Measurements from ENCODE around the gene CHRNE.
"Not testable (repeated sequence)": the region's sequence is repeated elsewhere in the genome, so short reads cannot be mapped to it uniquely, and the experiment has no call there.

The CHRNE gene

GRCh38 chr17:4933646-4934045, 30.7 kb upstream of the CHRNE start:
- Histone ChIP-seq H3K27ac (no peak overlapping the region), H3K9me3 (ENCODE audit: control insufficient read depth, low read length) (no peaks in the 10 kb centered on the region)

GRCh38 chr17:4932756-4933155, 29.9 kb upstream of the CHRNE start:
- H3K9me3 ChIP-seq (ENCODE audit: control insufficient read depth, low read length): no peaks in the 10 kb centered on the region
- no peaks in the 10 kb centered on the region for H3K4me1 ChIP-seq
- H2AFZ ChIP-seq: no peak overlapping the region
- H3K9ac ChIP-seq: no peak overlapping the region
- TF ChIP-seq CTCF (IDR thresholded peaks at IDR 0.05): no peak
- H3K4me3 ChIP-seq (ENCODE audit: low read depth, low read length): no peak overlapping the region
- H3K79me2 ChIP-seq: no peaks in the 10 kb centered on the region
- no peak overlapping the region for H3K27ac ChIP-seq
- H3K27me3 ChIP-seq (ENCODE audit: control insufficient read depth, insufficient read depth, low read length): no peaks in the 10 kb centered on the region
- H3K4me2 ChIP-seq (ENCODE audit: low read length): no peak overlapping the region
- no peaks in the 10 kb centered on the region for H3K36me3 ChIP-seq (ENCODE audit: control insufficient read depth, insufficient read depth, low read length)

More at GRCh38 chr17:4933646-4934045, 30.7 kb upstream of the CHRNE start:
- H3K79me2 ChIP-seq: peaks cover 4% of the 10 kb centered on the region
- no peak overlapping the region for H3K9ac ChIP-seq
- no peak for TF ChIP-seq CTCF (IDR thresholded peaks at IDR 0.05)
- no peak overlapping the region for H2AFZ ChIP-seq
- H3K4me3 ChIP-seq (ENCODE audit: low read depth, low read length): no peak overlapping the region
- H3K4me1 ChIP-seq: peaks cover 6% of the 10 kb centered on the region
- H3K36me3 ChIP-seq (ENCODE audit: control insufficient read depth, insufficient read depth, low read length): no peaks in the 10 kb centered on the region
- no peak overlapping the region for H3K4me2 ChIP-seq (ENCODE audit: low read length)
- no peaks in the 10 kb centered on the region for H3K27me3 ChIP-seq (ENCODE audit: control insufficient read depth, insufficient read depth, low read length)

- no peak within 1 kb of the TSS for H3K9ac ChIP-seq
Measured at GRCh38 chr17:4931963-4932362, 29.1 kb upstream of the CHRNE start, which contains the start of gene GP1BA. Gene GP1BA (plus strand): TSS chr17:4932277. CDS start chr17:4932605, 328 bp downstream.

GRCh38 chr17:4928881-4929280, 26.0 kb upstream of the CHRNE start:
- Histone ChIP-seq H3K36me3 (ENCODE audit: control insufficient read depth, insufficient read depth, low read length) (no peaks in the 10 kb centered on the region), H3K4me2 (ENCODE audit: low read length) (no peak overlapping the region)
- TF ChIP-seq CTCF (IDR thresholded peaks at IDR 0.05): no peak

More at GRCh38 chr17:4931963-4932362, 29.1 kb upstream of the CHRNE start, which contains the start of gene GP1BA:
- Histone ChIP-seq H3K79me2 (no peaks in the 10 kb centered on the region), H3K4me2 (ENCODE audit: low read length) (no peak within 1 kb of the TSS), H3K27ac (no peak within 1 kb of the TSS), H2AFZ (no peak within 1 kb of the TSS), H3K36me3 (ENCODE audit: control insufficient read depth, insufficient read depth, low read length) (no peaks in the 10 kb centered on the region), H3K27me3 (ENCODE audit: control insufficient read depth, insufficient read depth, low read length) (no peaks in the 10 kb centered on the region), H3K4me1 (no peaks in the 10 kb centered on the region), H3K4me3 (ENCODE audit: low read depth, low read length) (no peak within 1 kb of the TSS), H3K9me3 (ENCODE audit: control insufficient read depth, low read length) (no peaks in the 10 kb centered on the region)
- TF ChIP-seq CTCF (IDR thresholded peaks at IDR 0.05): no peak

GRCh38 chr17:4926577-4927335, 23.9 kb upstream of the CHRNE start:
- not testable (repeated sequence) for H3K36me3 ChIP-seq (ENCODE audit: control insufficient read depth, insufficient read depth, low read length); H3K79me2 ChIP-seq; H3K27ac ChIP-seq; H3K9me3 ChIP-seq (ENCODE audit: control insufficient read depth, low read length); H3K27me3 ChIP-seq (ENCODE audit: control insufficient read depth, insufficient read depth, low read length); H2AFZ ChIP-seq; H3K4me3 ChIP-seq (ENCODE audit: low read depth, low read length); H3K4me2 ChIP-seq (ENCODE audit: low read length); H3K4me1 ChIP-seq; H3K9ac ChIP-seq

More at GRCh38 chr17:4928881-4929280, 26.0 kb upstream of the CHRNE start:
- no peak overlapping the region for H3K4me3 ChIP-seq (ENCODE audit: low read depth, low read length)
- no peaks in the 10 kb centered on the region for H3K9me3 ChIP-seq (ENCODE audit: control insufficient read depth, low read length)
- H3K27me3 ChIP-seq (ENCODE audit: control insufficient read depth, insufficient read depth, low read length): no peaks in the 10 kb centered on the region
- no peak overlapping the region for H2AFZ ChIP-seq
- H3K4me1 ChIP-seq: no peaks in the 10 kb centered on the region
- no peaks in the 10 kb centered on the region for H3K79me2 ChIP-seq
- H3K9ac ChIP-seq: no peak overlapping the region
- H3K27ac ChIP-seq: no peak overlapping the region

Data from parathyroid adenoma (tissue), 2 donors.